GM18909 (cell line): ENCODE data around the gene CFAP119.
"Not testable (repeated sequence)": the region's sequence is repeated elsewhere in the genome, so short reads cannot be mapped to it uniquely, and the experiment has no call there.

ENCODE experiments used
- ATAC-seq: cut with Tn5 transposase; IDR thresholded peaks from one replicate; pipeline ENCODE4 v1.9.1; 2021; ENCODE audit warnings: mild to moderate bottlenecking; ENCODE audit not compliant: unreplicated experiment, poor library complexity

CFAP119 gene

DNA sequence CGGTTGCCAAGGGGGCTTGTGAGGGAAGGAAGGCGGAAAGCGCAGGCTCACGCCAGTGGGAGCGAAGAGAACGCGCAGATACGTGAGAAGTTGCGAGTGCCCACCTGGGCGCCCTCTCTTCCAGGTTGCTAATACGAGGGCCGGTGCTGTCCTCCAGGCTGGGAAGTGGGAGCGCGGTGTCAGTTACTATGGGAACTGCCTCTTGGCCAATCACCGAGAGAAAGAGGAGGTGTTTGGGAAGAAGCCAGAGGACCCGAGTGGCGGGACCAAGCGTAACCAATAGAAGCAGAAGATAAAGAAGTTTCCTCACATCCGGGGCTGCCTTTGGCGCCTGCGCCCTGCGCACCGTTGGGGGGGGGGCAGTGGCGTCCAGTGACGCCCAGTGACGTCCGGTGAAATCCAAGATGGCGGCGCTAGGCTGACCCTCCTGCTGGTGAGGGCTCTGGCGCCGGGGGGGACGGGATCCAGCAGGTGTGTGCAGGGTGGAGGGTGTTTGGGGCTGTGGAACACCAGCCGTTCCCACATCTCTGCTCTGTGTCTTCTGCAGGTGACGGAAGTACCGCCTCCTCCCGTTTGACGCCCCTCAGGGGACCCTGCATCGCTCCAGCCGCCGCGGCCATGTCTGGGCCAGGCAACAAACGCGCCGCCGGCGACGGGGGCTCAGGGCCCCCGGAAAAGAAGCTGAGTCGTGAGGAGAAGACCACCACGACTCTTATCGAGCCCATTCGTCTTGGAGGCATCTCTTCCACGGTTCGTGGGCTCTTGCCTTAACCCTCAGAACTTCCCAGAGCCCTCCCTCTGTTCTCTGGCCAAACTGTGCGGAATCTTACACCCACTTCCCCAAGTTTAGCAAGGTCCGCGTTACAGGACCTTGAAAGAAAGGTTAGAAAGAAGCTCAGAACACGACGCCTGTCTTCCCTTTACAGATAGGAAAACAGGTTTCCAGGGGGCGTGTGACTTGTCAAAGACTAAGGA, at the start of gene CFAP119, which contains the start of gene RNF40:
Gene CFAP119, minus strand, starts transcription at position 135 of the 975 bp plus-strand sequence. CDS start 314 bp downstream, outside the sequence.
Gene RNF40, plus strand, starts transcription at position 395 of the 975 bp plus-strand sequence. Its CDS starts 224 bp downstream, at position 619.
- ATAC-seq, result peak; percentile 89

- ATAC-seq, result not testable (repeated sequence)
These were observed 47.8 kb upstream of the CFAP119 start for GRCh38 chr16:30809675-30810074.

DNA sequence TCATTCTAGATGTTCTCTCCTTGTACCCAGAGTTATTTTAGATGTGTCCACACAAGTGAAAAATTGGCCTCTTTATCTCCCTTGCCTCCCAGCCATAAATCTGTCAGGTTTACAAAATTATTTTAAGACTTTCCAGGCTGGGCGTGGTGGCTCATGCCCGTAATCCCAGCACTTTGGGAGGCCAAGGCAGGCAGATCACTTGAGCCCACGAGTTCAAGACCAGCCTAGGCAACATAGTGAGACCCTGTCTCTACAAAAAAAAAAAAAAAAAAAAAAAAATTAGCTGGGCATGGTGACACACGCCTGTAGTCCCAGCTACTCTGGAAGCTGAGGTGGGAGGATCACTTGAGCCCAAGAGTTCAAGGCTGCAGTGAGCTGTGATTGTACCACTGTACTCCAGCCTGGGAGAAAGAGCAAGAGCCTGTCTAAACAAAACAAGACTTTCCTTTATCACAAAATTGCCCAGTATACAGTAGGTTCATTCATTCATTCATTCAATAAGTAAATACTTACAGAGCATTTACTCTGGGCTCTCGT, 47.1 kb upstream of the CFAP119 start:
- ATAC-seq, result not testable (repeated sequence)

GRCh38 chr16:30808146-30808545, 46.3 kb upstream of the CFAP119 start:
- ATAC-seq, result no peak

DNA sequence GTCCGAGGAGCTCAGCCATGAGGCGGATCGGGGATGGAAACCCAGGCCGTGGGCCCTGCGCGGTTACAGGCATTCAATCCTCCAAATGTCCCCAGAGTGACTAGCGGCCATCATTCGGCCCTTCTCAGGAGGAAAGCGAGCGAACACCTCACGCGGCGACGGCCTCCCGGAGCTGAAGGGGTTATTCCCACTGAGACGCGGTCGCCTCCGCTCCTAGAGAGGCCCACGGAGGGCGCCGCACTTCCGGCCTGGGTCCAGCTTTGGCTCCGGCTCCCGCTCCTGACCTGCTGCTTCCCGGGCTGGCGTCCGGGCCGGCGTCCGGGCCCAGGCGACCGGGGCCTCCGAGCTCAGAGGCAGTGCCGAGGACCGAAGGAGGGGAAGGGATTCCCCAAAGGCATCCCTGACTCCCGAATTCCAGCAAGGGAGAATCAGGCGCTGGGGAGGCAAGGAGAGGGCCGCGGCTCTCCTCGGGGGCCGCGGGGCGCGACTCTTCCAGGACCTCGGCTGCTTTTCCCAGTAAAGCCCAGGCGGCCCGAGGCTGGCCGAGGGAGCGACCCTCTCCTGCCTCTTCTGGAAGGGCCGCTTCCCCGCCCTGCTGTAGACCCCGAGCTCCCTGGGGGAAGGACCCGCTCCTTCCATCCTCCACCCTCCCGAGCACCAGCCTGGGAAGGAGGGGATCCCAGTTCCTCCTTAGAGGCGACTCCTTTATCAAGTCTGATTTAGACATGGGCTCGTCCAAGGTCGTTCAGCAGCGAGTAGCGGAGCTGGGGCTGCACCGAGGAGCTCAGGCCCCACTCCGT, 43.7 kb upstream of the CFAP119 start:
- ATAC-seq, result no peak

DNA sequence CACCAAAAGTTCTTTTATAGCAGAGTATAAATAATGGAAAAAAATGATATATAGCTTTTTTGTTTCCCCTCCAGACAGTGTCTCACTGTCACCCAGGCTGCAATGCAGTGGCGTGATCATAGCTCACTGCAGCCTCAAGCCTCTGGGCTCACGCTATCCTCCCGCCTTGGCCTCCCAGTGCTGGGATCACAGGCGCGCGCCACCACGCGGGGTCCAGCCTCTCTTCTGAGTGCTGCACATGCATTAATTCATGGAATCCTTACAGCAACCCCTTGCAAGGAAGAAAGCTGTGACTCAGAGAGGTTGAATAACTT, 43.2 kb upstream of the CFAP119 start:
- no peak for ATAC-seq

- ATAC-seq, result no peak
These were observed 41.1 kb upstream of the CFAP119 start for GRCh38 chr16:30802936-30803335.

GRCh38 chr16:30797670-30798309, 35.9 kb upstream of the CFAP119 start:
- ATAC-seq, result no peak

GRCh38 chr16:30794634-30795033, 32.8 kb upstream of the CFAP119 start:
- ATAC-seq, result no peak

DNA sequence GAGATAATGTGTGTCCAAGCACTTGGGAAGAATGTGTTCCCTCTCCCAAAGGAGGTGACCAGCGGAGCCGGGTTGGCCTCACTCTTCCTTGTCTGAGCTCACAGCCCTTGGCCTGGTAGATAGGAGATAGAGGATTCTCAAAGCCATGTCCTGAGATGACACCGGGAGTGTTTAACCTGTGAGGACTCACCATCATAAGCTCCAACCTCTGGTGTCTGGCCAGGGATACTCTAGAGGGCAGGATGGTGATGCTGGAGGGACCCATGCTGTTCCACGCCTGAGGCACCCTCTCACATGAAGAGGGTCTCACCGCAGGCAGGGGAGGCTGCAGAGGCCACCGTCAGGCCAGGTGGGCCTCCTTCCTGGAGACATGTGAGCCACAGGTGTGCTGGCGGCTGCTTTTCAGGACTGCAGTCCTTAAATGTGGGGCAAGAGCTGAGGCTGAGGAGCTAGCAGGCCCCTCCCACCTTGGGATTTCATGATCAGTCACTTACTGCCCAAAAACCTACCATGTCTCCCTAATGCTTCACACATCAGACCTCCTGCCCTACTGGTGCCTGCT, 31.7 kb upstream of the CFAP119 start:
- no peak for ATAC-seq

DNA sequence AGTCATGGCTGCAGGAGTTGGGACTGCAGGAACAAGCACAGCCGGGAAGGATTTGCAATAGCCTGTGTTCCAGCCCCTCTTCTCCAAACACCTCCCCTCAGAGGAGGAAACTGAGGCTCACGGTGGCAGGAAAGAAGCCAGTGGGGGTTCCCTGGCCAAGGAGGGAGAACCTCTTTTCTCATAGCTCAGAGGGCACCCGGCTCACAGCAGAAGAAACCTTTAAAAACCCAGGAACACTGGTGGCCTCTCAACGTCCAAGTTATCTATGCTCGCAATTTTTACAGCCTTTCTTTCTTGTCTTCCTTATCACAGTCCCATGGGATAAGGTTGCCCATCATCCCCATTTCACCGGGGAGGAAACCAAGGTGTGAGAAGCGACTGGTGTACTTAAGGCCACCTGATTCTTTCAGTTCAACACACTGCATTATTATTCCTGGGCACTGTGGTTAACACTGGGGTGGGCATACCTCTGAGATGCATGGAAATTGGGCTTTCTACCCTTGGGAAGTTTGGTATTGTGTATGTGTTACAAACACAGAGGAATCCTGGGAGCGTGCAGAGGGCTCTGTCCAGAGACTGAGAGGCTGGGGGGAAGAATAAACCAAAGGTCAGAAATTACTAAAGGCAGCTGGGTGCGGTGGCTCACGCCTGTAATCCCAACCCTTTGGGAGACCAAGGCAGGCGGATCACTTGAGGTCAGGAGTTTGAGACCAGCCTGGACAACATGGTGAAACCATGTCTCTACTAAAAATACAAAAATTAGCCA, 25.9 kb upstream of the CFAP119 start:
- no peak for ATAC-seq

DNA sequence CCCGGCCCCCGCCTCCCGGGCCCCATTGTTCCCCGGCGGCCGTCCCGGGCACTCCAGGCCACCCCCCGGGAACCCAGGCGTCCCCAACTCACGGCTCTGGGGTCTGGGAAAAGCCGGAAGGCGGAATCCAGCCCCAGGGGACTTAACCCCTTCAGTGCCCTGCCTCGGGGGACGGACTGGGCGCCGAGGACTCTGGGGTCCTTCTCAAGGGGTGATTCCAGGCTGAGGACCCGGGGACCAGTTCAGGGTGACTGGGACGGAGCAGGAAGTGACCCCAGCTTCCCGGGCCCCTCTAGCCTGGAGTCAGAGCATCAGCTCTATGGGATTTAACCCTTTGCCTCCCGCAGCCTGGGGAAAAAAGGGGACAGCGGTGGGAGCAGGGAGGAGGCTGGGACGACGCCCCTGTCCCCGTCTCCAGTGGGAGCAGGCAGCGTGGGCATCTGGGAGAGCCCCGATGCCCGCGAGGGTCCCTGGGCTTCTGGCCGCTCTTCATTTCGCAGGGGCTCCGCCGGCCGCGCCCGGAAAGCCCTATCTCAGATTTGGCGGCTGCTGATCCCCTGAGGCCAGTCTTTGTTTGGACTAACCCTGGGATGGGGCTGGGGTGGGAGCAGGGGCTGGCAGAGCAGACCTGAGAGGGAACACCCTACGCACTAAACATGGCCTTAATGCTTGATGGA, 25.2 kb upstream of the CFAP119 start, which contains the start of gene ZNF629:
Gene ZNF629, minus strand, starts transcription at position 270 of the 677 bp plus-strand sequence. CDS start 2,723 bp downstream, outside the sequence.
- no peak for ATAC-seq

DNA sequence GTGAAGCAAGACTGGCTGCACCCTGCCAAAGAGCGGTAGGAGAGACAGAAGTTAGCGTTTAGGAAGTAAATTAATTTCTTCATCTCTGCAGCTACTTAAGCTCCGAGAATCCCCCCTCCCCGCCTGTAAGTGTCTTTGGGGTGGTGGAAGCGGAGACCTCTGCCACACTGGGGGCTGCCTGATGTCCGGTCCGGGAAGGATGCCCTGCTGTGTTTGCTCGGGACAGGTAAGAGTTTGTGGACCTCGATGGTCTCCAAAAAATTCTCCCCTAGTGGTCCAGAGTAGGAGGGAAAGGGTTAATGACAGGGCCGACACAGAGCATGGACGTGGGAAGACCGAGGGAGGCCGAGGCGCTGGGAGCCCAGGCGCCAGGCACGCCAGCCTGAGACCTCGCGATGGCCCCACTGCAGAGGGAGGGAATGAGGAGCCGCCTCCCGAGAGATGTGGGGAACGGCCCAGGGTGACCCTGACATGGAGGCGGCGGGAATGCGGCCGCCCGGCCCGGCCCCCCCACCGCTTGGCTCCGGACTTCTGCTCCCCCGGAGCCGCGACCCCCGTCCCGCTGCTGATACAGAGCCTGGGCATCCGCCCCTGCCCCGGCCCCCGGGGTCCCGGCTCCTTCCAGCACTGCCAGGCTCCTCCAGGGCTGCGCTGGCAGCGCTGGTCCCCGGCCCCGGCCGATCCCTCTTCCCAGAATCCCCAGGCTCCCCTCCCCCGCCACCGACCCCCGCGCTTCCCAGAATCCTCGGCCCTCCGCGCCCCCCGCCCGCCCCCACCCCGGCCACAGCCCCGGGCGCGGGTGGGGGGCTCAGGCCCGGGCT, 24.5 kb upstream of the CFAP119 start:
- no peak for ATAC-seq

DNA sequence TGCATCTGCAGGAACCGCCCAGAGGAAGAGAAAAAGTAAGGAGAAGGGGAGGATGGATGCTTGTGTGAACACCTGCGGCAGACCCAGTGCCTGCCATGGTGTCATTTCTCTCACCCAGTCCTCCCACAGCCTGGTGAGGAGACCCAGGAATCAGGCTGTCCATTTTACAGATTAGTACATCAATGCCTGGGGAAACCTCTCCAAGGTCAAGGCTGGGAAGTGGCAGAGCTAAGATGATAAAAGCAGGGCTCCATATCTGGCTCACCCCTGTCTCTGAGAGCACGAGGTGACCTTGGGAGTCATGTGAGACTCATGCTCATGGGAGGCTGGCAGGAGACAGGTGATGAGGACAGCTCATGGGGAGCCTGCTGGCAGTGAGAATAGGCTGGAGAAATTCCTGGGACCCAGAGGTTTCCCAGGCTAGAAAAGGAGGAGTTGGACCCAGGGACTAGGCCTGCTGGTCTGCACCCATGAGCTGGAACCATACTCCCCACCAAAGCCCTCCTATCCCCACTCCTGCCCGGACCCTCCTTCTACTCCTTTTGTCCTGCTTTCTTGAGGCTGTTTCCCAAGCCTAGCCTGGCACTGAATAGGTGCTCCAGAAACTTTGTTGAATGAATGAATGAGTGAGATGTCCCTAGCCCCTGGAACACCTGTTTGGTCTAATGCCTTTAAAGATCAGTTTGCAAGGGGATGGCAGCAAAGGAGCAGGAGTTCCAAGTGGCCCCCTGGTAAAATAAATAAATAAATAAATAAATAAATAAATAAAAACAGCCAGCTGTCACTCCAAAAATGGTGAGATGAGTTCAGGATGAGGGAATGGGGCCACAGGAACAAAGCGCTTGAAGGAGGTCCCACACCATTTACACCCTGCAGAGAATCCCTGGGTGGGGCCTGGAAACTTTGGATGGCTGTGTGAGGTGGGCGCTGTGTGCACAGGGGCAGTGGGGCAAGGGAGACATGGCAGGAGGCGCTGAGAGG, 23.6 kb upstream of the CFAP119 start:
- ATAC-seq, result no peak

DNA sequence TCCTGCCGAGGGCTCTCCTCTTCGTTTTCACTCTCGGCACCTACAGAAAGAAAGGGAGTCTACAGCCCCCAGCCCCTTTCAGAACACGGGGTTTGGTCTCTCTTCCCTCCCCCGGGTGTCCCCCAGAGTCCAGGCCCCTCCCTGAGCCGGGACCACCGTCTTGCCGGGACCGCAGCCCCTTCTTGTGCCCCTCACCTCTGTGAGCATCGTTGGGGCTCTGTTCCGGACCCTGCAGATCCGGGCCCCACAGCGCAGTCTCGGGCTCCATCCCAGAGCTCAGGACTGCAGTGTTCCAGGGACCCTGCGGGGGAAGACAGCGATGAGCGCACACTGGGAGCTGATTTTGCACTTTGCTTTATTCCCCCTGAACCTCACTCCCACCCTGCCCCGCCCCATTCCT, 22.4 kb upstream of the CFAP119 start:
- ATAC-seq, result no peak

DNA sequence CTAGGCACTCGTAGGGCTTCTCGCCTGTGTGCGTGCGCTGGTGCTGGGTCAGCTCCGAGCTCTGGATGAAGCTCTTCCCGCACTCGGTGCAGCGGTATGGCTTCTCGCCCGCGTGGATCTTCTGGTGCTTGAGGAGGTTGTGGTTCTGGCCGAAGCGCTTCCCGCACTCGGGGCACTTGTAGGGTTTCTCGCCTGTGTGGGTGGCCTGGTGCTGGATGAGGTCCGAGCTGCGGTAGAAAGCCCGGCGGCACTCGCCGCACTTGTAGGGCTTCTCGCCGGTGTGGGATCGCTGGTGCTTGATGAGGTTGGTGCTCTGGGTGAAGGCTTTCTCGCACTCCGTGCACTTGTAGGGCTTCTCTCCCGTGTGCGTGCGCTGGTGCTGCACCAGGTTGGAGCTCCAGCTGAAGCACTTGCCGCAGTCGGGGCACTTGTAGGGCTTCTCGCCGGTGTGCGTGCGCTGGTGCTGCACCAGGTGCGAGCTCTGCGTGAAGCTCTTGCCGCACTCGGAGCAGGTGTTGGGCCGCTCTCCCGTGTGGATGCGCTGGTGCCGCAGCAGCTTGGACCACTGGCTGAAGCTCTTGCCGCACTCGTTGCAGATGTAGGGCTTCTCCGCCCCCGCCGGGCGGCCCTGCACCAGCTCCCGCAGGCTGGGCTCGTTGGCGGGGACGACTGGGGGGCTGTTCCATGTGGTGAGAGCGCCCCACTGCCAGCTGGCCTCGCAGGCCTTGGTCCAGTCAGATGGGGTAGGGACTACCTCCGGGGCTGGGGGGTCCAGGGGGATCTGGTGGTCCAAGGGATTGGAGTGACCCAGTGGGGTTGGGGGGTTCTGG, 21.6 kb upstream of the CFAP119 start:
- ATAC-seq, result no peak
